ENCODE measurements around the gene TMPRSS5.

DNA sequence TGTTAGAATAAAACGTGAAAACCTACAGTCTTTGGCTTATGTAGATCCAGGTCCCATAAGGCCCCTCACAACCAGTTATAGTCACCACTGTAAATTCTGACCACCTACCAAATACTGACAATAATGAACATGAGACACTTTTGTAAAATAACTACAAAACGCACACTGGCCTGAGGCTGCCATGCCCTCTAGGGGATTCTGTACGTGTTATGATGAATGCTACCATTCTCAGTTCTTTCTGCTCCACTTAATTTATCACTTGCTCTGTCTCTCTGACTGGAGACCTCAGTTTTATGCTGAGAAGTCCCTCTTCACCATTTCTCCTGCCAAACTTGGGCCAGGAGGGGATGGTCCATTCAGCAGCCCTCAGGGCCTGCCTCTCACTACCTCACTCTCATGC lies 18.7 kb upstream of the TMPRSS5 start:
- TF ChIP-seq ZFX (IDR thresholded peaks at IDR 0.05) (no peak), POLR2A (IDR thresholded peaks at IDR 0.05; ENCODE audit: borderline replicate concordance, extremely low read depth, insufficient read depth, insufficient read length) (no peak), POLR2AphosphoS5 (IDR thresholded peaks at IDR 0.05; ENCODE audit: low read depth, low read length) (no peak), EZH2 (IDR thresholded peaks at IDR 0.05) (no peak), JUND (IDR thresholded peaks at IDR 0.05) (no peak), TCF7L2 (IDR thresholded peaks at IDR 0.05; ENCODE audit: borderline replicate concordance, extremely low read depth, insufficient read depth, insufficient read length) (no peak), YY1 (IDR thresholded peaks at IDR 0.05; ENCODE audit: extremely low read depth, insufficient replicate concordance, low read depth, low read length) (no peak), SIN3A (IDR thresholded peaks at IDR 0.05; ENCODE audit: low read depth) (no peak)
- TF ChIP-seq, protein P1, sequence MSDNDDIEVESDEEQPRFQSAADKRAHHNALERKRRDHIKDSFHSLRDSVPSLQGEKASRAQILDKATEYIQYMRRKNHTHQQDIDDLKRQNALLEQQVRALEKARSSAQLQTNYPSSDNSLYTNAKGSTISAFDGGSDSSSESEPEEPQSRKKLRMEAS (IDR thresholded peaks at IDR 0.05): no peak
- TF ChIP-seq, protein P2, sequence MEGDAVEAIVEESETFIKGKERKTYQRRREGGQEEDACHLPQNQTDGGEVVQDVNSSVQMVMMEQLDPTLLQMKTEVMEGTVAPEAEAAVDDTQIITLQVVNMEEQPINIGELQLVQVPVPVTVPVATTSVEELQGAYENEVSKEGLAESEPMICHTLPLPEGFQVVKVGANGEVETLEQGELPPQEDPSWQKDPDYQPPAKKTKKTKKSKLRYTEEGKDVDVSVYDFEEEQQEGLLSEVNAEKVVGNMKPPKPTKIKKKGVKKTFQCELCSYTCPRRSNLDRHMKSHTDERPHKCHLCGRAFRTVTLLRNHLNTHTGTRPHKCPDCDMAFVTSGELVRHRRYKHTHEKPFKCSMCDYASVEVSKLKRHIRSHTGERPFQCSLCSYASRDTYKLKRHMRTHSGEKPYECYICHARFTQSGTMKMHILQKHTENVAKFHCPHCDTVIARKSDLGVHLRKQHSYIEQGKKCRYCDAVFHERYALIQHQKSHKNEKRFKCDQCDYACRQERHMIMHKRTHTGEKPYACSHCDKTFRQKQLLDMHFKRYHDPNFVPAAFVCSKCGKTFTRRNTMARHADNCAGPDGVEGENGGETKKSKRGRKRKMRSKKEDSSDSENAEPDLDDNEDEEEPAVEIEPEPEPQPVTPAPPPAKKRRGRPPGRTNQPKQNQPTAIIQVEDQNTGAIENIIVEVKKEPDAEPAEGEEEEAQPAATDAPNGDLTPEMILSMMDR (IDR thresholded peaks at IDR 0.05 in 2 of 3, conservative IDR thresholded peaks at IDR 0.05 in 1 of 3; ENCODE audit: borderline replicate concordance in 1 of 3, insufficient read depth in 1 of 3, low read depth in 2 of 3, low read length in 2 of 3): no peak
- TF ChIP-seq, protein P3, sequence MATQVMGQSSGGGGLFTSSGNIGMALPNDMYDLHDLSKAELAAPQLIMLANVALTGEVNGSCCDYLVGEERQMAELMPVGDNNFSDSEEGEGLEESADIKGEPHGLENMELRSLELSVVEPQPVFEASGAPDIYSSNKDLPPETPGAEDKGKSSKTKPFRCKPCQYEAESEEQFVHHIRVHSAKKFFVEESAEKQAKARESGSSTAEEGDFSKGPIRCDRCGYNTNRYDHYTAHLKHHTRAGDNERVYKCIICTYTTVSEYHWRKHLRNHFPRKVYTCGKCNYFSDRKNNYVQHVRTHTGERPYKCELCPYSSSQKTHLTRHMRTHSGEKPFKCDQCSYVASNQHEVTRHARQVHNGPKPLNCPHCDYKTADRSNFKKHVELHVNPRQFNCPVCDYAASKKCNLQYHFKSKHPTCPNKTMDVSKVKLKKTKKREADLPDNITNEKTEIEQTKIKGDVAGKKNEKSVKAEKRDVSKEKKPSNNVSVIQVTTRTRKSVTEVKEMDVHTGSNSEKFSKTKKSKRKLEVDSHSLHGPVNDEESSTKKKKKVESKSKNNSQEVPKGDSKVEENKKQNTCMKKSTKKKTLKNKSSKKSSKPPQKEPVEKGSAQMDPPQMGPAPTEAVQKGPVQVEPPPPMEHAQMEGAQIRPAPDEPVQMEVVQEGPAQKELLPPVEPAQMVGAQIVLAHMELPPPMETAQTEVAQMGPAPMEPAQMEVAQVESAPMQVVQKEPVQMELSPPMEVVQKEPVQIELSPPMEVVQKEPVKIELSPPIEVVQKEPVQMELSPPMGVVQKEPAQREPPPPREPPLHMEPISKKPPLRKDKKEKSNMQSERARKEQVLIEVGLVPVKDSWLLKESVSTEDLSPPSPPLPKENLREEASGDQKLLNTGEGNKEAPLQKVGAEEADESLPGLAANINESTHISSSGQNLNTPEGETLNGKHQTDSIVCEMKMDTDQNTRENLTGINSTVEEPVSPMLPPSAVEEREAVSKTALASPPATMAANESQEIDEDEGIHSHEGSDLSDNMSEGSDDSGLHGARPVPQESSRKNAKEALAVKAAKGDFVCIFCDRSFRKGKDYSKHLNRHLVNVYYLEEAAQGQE (IDR thresholded peaks at IDR 0.05; ENCODE audit: low read depth): no peak
